Inferior parietal cortex (tissue), 1 donor: ENCODE results near the gene MYO7A.

Experiments used
- DNase-seq: peaks from one replicate; pipeline ENCODE4 v3.0.0-alpha.2; 2016; ENCODE audit errors: extremely low spot score

The MYO7A gene

GRCh38 chr11:77111946-77112345 lies 16.1 kb upstream of the MYO7A start:
- DNase-seq, result no peak

DNA sequence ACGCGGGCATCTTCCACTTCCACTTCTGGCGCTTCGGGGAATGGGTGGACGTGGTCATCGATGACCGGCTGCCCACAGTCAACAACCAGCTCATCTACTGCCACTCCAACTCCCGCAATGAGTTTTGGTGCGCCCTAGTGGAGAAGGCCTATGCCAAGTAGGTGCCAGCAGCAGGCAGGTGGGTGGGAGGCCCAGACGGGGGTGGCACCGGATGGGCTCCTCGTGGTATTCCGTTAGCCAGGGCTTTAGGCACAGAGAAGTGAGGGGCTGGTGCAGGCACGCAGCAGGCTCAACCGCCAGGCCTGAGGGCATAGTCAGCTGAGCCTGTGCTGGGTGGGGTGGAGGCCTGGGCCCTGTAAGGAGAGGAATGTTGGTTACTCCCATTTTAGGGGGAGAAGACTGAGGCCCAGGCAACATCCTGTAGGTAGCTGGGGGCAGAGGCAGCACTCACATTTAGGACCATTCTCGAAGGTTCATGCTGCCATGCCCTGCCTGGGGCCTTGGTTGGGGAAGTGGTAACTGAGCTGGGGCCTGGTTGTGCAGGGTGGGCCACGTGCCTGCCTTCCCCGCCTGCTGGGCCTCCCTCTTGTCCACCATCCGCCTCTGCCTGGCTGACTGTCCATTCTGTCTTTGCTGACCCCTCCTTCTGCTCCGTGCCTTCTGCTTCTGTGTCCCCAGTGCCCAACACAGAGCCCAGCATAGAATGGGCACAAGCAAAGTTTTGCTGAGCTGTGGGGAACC lies 15.2 kb upstream of the MYO7A start:
- DNase-seq, result no peak

DNA sequence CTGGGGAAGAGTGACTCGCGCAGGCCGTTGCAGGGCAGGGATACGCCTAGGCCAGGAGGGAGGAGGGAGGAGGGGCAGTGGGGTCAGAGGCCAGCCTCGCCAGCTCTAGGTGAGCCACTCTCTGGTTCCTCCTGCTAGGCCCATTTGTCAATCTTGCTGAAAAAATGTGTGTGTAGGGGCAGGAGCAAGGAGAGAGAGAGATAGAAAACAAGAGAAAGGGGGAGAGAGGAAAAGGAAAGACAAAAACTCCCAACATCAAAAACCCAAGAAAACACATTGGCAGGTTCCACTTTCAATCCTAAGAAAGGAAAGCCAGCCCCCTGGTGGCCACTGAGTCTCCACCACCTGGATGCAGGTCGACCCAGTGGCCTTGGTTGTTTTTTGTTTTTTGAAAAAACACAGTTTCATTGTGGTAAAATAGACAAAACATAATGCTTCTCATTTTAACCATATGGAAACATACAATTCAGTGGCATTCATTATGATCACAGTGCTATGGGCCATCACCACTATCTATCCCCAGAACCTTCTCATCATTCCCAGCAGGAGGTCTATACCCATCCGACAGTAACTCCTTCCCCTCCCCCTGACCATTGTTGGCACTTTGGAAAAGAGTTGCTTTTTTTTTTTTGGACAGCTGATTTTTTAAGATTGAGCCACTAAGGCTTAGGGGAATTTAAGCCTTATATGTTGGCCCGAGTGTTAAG lies 14.5 kb upstream of the MYO7A start:
- peak; percentile 56 for DNase-seq

GRCh38 chr11:77114089-77114463 lies 14.0 kb upstream of the MYO7A start:
- DNase-seq, result no peak

- DNase-seq, result no peak
Observed at GRCh38 chr11:77115181-77115611, 12.8 kb upstream of the MYO7A start.

GRCh38 chr11:77115956-77116355 lies 12.1 kb upstream of the MYO7A start:
- DNase-seq, result no peak

GRCh38 chr11:77117492-77117891 lies 10.6 kb upstream of the MYO7A start:
- DNase-seq, result no peak

GRCh38 chr11:77118086-77118485 lies 10.0 kb upstream of the MYO7A start:
- DNase-seq, result no peak

- no peak for DNase-seq
Observed at GRCh38 chr11:77118971-77119370, 9.1 kb upstream of the MYO7A start.

DNA sequence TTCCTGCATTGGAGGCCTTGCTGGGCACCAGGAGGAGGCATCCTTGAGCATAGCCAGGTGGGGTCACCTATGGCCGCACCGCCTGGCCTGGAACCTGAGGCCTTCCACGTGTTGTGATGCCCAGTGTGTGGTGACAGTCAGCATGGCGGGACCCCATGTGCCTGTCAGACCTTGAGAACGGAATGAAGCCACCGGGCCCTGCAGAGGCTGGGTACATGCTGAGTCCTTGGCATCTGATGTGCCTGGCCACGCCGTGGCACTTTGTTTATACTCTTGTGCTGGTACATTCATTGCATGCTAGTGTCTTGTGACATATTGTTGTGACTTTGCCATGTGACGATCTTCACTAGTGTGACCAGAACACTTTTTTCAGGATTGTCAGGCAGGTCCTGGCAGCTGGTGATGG lies 8.5 kb upstream of the MYO7A start:
- DNase-seq, result no peak

GRCh38 chr11:77120571-77120970 lies 7.5 kb upstream of the MYO7A start:
- DNase-seq, result no peak

DNA sequence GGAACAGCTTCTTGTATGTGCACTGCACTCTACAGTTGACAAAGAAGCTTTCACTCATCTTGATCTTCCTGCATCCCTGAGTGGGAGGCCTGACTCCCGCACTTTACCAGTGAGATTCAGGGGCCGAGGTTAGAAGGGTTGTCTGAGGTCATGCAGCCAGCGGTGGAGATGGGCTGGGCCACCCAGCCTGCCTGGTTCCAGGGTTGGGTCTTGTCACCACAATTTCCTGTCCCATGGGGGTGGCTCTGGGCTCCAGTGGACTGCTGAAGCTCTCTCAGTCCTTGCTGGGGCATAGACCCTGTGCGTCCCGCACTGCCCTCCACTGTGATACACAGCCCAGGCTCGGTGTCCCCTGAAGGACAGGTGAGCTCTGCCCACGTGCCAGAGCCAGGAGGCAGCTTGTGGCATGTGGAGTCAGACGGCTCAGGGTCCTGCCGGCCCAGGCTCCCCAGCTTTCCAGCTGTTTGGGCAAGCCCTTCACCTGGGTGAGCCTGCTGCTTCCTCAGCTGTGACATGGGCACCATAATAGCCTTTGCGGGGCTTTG lies 6.9 kb upstream of the MYO7A start:
- no peak for DNase-seq

DNA sequence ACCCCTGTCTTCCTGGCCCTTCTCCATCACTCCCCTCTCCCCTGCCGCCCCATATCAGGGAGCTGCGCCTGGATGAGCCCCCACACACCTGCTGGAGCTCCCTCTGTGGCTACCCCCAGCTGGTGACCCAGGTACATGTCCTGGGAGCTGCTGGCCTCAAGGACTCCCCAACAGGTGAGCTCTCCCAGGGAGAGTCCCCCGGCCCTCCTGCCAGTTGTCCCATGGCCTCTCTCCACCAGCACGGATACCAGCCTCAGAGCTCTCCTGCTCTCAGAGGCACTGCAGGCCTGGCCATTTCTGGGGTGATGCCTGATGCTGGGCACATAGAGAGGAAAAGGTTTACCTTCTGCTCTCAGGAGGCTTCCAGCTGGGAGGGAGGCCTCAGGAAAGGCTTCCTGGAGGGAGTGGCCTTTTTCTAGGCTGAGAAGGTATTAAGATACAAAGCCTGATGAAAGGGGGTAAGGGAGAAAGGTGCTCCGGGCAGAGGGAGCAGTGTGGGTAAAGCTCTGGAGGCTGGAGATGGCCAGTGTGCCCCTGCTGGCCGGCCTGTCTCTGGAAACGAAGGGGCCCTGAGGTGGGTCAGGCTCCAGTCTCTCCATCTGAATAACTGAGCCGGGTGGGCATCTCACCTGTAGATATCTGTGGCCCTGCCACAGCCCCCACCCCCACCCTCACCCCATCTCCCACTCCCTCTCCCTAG lies 6.0 kb upstream of the MYO7A start:
- DNase-seq, result no peak

GRCh38 chr11:77122576-77123212 lies 5.4 kb upstream of the MYO7A start:
- no peak for DNase-seq

GRCh38 chr11:77123591-77123990 lies 4.5 kb upstream of the MYO7A start:
- no peak for DNase-seq

DNA sequence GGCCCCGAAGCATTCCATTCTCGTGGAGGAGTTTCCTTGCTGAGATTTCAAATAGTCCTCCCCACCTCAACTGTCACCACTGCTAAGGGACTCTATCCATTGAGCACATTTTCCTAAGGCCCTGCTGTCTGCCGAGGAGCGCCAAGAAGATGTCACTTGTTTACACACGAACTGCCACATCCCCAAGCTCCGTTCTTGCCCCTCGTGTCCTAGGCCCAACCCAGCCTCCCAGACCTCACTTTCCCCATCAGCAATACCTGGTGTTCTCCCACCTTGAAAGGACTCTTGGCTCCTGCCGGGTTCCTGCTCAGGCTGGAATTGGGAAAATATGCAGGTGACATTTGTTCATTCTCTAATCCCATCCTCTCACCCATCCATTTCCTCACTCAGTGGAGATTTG lies 4.0 kb upstream of the MYO7A start:
- DNase-seq, result no peak

GRCh38 chr11:77124488-77124887 lies 3.6 kb upstream of the MYO7A start:
- DNase-seq, result no peak

GRCh38 chr11:77125191-77125590 lies 2.9 kb upstream of the MYO7A start:
- no peak for DNase-seq

DNA sequence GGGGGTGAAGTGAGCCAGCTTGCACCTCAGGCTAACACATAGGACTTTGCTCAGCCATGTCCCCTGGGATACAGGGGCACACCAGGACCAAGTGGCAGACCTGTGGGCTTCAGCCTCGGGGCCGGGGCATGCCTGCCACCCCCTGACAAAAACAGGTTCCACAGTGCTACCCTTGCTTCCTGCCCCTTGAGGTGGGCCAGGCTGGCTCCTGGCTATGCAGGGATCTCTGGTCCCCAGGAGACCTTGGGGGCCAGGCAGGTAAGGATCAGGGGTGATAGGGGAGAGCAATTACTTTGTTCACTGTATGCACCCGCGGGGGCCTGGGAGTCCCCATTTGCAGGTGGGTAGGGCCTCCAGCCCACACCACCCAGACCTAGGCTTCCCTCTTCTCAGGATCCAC lies 2.4 kb upstream of the MYO7A start:
- no peak for DNase-seq

DNA sequence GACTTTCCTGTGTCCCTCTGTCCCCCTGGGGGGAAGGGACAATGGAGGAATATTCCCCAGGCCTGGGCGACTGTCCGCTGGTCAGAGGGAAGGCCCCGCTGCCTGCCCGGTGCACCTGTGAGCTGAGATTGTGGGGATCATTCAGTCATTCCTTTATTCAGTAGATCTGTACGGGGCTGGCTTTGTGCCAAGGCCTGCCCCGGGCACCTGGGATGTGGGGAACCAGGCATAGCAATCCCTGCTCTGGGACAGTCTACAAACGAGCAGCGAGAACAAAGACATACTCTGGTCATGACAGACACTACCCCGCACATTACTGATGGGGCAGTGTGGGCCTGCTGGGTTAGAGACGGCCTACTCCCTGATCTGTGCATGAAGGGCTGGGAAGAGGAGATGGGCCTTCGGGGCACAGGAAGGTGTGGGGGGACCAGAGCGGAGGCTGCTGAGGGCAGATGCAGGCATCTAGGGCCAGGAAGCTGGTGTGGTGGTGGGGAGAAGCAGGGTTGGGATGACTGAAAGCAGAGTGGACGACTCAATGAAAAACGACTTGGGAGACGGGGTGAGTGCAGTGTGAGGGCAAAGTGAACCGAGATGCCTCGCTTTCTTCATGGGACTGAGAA lies 1.8 kb upstream of the MYO7A start:
- no peak for DNase-seq

DNA sequence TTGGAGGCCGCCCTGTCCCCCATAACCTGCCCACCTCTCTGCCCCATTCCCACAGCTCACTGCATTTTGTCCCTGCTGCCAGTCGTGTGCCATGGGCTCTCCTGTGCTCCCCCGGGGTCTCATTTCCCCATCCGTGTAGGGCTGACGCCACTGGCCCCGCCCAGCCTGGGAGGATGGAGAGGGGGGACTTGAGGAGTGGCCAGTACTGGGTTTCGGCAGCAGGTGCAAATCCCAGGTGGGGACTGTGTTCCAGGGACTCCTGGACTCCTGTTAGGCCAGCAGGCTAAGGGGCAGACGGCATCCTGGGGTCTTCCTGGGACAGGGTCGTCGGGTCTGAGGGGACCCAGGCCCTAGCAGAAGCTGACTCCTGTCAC lies 1.2 kb upstream of the MYO7A start:
- no peak for DNase-seq
